HFF-Myc (cell line): ENCODE data around the gene KCNH1.
"Not testable (repeated sequence)": the region's sequence is repeated elsewhere in the genome, so short reads cannot be mapped to it uniquely, and the experiment has no call there.

Source experiments
- DNase-seq: peaks from one replicate; pipeline ENCODE4 v3.0.0-alpha.2; 2011; ENCODE audit warnings: low read depth; ENCODE audit errors: extremely low read depth
- H3K4me3 ChIP-seq: replicated peaks from 2 replicates; pipeline ENCODE4 v1.5.1; 2011; ENCODE audit warnings: low read depth, mild to moderate bottlenecking, control low read depth, low read length
- CTCF ChIP-seq: IDR thresholded peaks from 2 replicates; pipeline ENCODE4 v1.5.1; 2012; ENCODE audit warnings: mild to moderate bottlenecking, low read depth, low read length, control low read depth; ENCODE audit errors: missing control alignments

Gene KCNH1

GRCh38 chr1:211013346-211014240 lies 120.4 kb downstream of the KCNH1 start:
- DNase-seq: no peak
- no peak for TF ChIP-seq CTCF
- H3K4me3 ChIP-seq: no peak overlapping the region

- not testable (repeated sequence) for DNase-seq, H3K4me3 ChIP-seq
Measured at GRCh38 chr1:211011128-211011527, 122.8 kb downstream of the KCNH1 start.

- H3K4me3 ChIP-seq: no peak overlapping the region
- DNase-seq: no peak
- TF ChIP-seq CTCF: no peak
Measured at GRCh38 chr1:211009944-211010343, 124.0 kb downstream of the KCNH1 start.

GRCh38 chr1:211007830-211008229 lies 126.1 kb downstream of the KCNH1 start:
- TF ChIP-seq CTCF: no peak
- H3K4me3 ChIP-seq: no peak overlapping the region
- DNase-seq: no peak

GRCh38 chr1:210995931-210996330 lies 138.0 kb downstream of the KCNH1 start:
- H3K4me3 ChIP-seq, DNase-seq: not testable (repeated sequence)

GRCh38 chr1:210992837-210993236 lies 141.1 kb downstream of the KCNH1 start:
- no peak overlapping the region for H3K4me3 ChIP-seq
- DNase-seq: no peak
- TF ChIP-seq CTCF: no peak

- H3K4me3 ChIP-seq: no peak overlapping the region
- no peak for DNase-seq
- TF ChIP-seq CTCF: no peak
Measured at GRCh38 chr1:210989905-210990304, 144.0 kb downstream of the KCNH1 start.

GRCh38 chr1:210981490-210981889 lies 152.5 kb downstream of the KCNH1 start:
- no peak overlapping the region for H3K4me3 ChIP-seq
- TF ChIP-seq CTCF: no peak
- no peak for DNase-seq
